B cell (primary cell): Measurements from ENCODE around the gene TUSC7. TPM values are rescaled to one million over a fixed set of nuclear protein-coding genes. Genes with fewer than 3 reads are reported as not detected.

ENCODE experiments used
- ATAC-seq: fragments of 200-7000 bp; cut with Tn5 transposase; one replicate; pipeline ENCODE4 v1.10.0; 2021; ENCODE audit warnings: low read depth, mild to moderate bottlenecking, moderate number of reproducible peaks, moderate library complexity
- CTCF ChIA-PET: fragments of 350-600 bp; sonication (Branson Sonifier 250); formaldehyde crosslinking; loops from one replicate; lab custom pipeline; 2021; ENCODE audit warnings: antibody characterized with exemption, inconsistent platforms; lab: Charles Lee
- POLR2A ChIA-PET: fragments of 350-600 bp; sonication (Branson Sonifier 250); formaldehyde crosslinking; loops from one replicate; lab custom pipeline; 2021; ENCODE audit warnings: antibody characterized with exemption; lab: Charles Lee
- DNase-seq: peaks from one replicate; pipeline ENCODE4 v3.0.0; 2013
- H2AFZ ChIP-seq: 2 replicates; pipeline ENCODE4 v1.6.1; 2012; ENCODE audit warnings: mild to moderate bottlenecking, low read depth, low read length; ENCODE audit not compliant: insufficient read depth, poor library complexity, severe bottlenecking
- H3K27ac ChIP-seq, 2 donors: 1 replicate in 1 of 2; 2 replicates in 1 of 2; pipeline ENCODE4 v1.5.1; 2012 to 2013; ENCODE audit warnings: low read length in 2 of 2, mild to moderate bottlenecking in 2 of 2, moderate library complexity in 1 of 2
- H3K27me3 ChIP-seq, 4 experiments: fragments of 200-600 bp in 1 of 4; sonication (generic) in 1 of 4; replicated peaks in 1 of 4; 1 replicate in 2 of 4; 2 replicates in 2 of 4; pipeline versions ENCODE4 v1.6.1 to v1.7.0; 2013 to 2016; ENCODE audit warnings: low read length in 3 of 4, mild to moderate bottlenecking in 2 of 4, mixed read lengths in 1 of 4, moderate library complexity in 1 of 4; ENCODE audit not compliant: insufficient read depth in 4 of 4, control insufficient read depth in 3 of 4; ENCODE audit errors: control extremely low read depth in 1 of 4
- H3K36me3 ChIP-seq, 2 experiments: replicated peaks in 1 of 2; 1 replicate in 1 of 2; 2 replicates in 1 of 2; pipeline versions ENCODE4 v1.6.1 to v1.7.1; 2013; ENCODE audit warnings: low read length in 1 of 2; ENCODE audit not compliant: insufficient read depth in 2 of 2, control insufficient read depth in 1 of 2; ENCODE audit errors: control extremely low read depth in 1 of 2, extremely low read depth in 1 of 2
- H3K4me1 ChIP-seq, 2 donors: fragments of 200-600 bp in 1 of 2; sonication (generic) in 1 of 2; 1 replicate in 1 of 2; 2 replicates in 1 of 2; pipeline versions ENCODE4 v1.5.1 to v1.6.1; 2013 to 2017; ENCODE audit warnings: low read length in 2 of 2; ENCODE audit not compliant: control insufficient read depth in 2 of 2, insufficient read depth in 2 of 2
- H3K4me2 ChIP-seq: replicated peaks from 2 replicates; pipeline ENCODE3; 2012; ENCODE audit warnings: mild to moderate bottlenecking, low read depth, low read length; ENCODE audit not compliant: poor library complexity, severe bottlenecking
- H3K4me3 ChIP-seq, 5 experiments: fragments of 200-600 bp in 1 of 5; sonication (generic) in 1 of 5; 1 replicate in 3 of 5; 2 replicates in 2 of 5; pipeline versions ENCODE4 v1.5.1 to v1.7.0; 2011 to 2016; ENCODE audit warnings: low read length in 4 of 5, mild to moderate bottlenecking in 4 of 5, low read depth in 2 of 5, control low read depth in 1 of 5, moderate library complexity in 1 of 5; ENCODE audit not compliant: insufficient read depth in 1 of 5; ENCODE audit errors: control extremely low read depth in 1 of 5, extremely low read depth in 1 of 5
- H3K79me2 ChIP-seq: fragments of 200-600 bp; sonication (generic); one replicate; pipeline ENCODE4 v1.6.0; 2016; ENCODE audit warnings: low read length; ENCODE audit not compliant: control insufficient read depth, insufficient read depth
- H3K9ac ChIP-seq: fragments of 200-600 bp; sonication (generic); 2 replicates; pipeline ENCODE4 v1.6.1; 2017; ENCODE audit warnings: mild to moderate bottlenecking, low read length, moderate library complexity
- H3K9me3 ChIP-seq, 3 donors: one replicate each; pipeline versions ENCODE4 v1.6.1 to v1.7.1; 2013; ENCODE audit warnings: low read length in 2 of 3; ENCODE audit not compliant: control insufficient read depth in 2 of 3, insufficient read depth in 1 of 3; ENCODE audit errors: control extremely low read depth in 1 of 3
- H4K20me1 ChIP-seq: 2 replicates; pipeline ENCODE4 v1.6.0; 2012; ENCODE audit warnings: mild to moderate bottlenecking, low read length; ENCODE audit not compliant: insufficient read depth, control insufficient read depth, poor library complexity, severe bottlenecking
- H3K27ac Mint-ChIP-seq: one replicate; pipeline ENCODE4 v1.8.0; 2021; ENCODE audit warnings: mixed read lengths
- H3K27me3 Mint-ChIP-seq: one replicate; pipeline ENCODE4 v1.8.0; 2021; ENCODE audit warnings: mixed read lengths
- H3K4me1 Mint-ChIP-seq: one replicate; pipeline ENCODE4 v1.8.0; 2021; ENCODE audit warnings: mixed read lengths
- H3K4me3 Mint-ChIP-seq: one replicate; pipeline ENCODE4 v1.8.0; 2021; ENCODE audit warnings: mixed read lengths
- H3K9me3 Mint-ChIP-seq: one replicate; pipeline ENCODE4 v1.8.0; 2022; ENCODE audit warnings: mixed read lengths; ENCODE audit not compliant: insufficient read depth
- EZH2 ChIP-seq: IDR thresholded peaks from 2 replicates; pipeline ENCODE4 v1.6.1; 2012; ENCODE audit warnings: borderline replicate concordance, low read depth, mild to moderate bottlenecking, moderate library complexity, low read length; ENCODE audit not compliant: insufficient read depth, poor library complexity, severe bottlenecking
- whole genome bisulfite sequencing: methylation state at CpG from one replicate; pipeline ENCODE4 v1.1.5; 2013; ENCODE audit warnings: missing lambda C conversion rate; ENCODE audit not compliant: insufficient coverage; 5-methylcytosine and 5-hydroxymethylcytosine counted together
- intact Hi-C: fragments of 100-400 bp; cut with micrococcal nuclease; formaldehyde crosslinking; loops from one replicate; pipeline ENCODE4 v1.10.0; 2022
- polyA plus RNA-seq: library from polyadenylated mRNA; depleted of rRNA; stranded (reverse); fragments of >200 nt; gene quantifications from 2 replicates; pipeline ENCODE4 v1.2.3, GENCODE V29; 2012
- total RNA-seq, 2 donors: library from RNA; stranded (reverse); fragments of 120-200 nt in 1 of 2; gene quantifications; 1 replicate in 1 of 2; 2 replicates in 1 of 2; pipeline versions ENCODE4 v1.2.3 to v1.2.4, GENCODE V29; 2013 to 2022
- TF ChIP-seq, protein P1 (sequence below): fragments of 200-600 bp; IDR thresholded peaks from one replicate; pipeline ENCODE4 v1.8.0; 2022; ENCODE audit warnings: antibody characterized with exemption, mild to moderate bottlenecking

Gene TUSC7
- total and polyA plus RNA-seq, 2 donors (not counting 1 experiment from before 2014, with no cell fraction given), result not detected

DNA sequence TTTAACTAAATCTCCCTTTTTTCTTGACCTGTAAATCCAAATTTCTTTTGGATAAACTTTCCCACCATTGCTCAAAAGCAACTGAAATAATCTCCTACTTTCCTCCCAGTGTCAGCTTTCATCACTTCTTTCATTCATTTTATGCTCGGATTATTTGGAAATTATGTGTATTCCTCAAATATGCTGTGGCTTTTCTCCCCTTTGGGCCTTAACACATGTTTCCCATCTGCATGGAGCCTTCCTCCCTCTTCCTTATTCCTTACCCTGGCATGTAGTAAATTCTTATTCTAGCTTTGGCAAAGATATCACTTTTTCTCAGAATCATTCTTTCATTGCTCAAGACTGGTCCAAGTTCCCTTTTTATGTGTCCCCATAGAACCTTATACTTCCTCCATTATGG lies 41.8 kb upstream of the TUSC7 start:
- Histone ChIP-seq H3K4me1 (no peaks in the 10 kb centered on the region), H3K9me3 (no peaks in the 10 kb centered on the region), H2AFZ (no peak overlapping the region), H3K9ac (no peak overlapping the region), H4K20me1 (no peaks in the 10 kb centered on the region), H3K4me2 (no peak overlapping the region), H3K79me2 (no peaks in the 10 kb centered on the region), H3K36me3 (no peaks in the 10 kb centered on the region), H3K27ac (no peak overlapping the region), H3K27me3 (no peaks in the 10 kb centered on the region), H3K4me3 (no peak overlapping the region)
- intact Hi-C loops, result no loop called here
- H3K27ac Mint-ChIP-seq, result no peak overlapping the region
- H3K4me3 Mint-ChIP-seq, result no peak overlapping the region
- ChIA-PET POLR2A (no interaction called here), CTCF (no interaction called here)
- DNase-seq (no peak), ATAC-seq (no peak)
- no peaks in the 10 kb centered on the region for H3K27me3 Mint-ChIP-seq
- H3K9me3 Mint-ChIP-seq, result peaks cover 2% of the 10 kb centered on the region
- TF ChIP-seq EZH2, result no peak
- TF ChIP-seq, protein P1, sequence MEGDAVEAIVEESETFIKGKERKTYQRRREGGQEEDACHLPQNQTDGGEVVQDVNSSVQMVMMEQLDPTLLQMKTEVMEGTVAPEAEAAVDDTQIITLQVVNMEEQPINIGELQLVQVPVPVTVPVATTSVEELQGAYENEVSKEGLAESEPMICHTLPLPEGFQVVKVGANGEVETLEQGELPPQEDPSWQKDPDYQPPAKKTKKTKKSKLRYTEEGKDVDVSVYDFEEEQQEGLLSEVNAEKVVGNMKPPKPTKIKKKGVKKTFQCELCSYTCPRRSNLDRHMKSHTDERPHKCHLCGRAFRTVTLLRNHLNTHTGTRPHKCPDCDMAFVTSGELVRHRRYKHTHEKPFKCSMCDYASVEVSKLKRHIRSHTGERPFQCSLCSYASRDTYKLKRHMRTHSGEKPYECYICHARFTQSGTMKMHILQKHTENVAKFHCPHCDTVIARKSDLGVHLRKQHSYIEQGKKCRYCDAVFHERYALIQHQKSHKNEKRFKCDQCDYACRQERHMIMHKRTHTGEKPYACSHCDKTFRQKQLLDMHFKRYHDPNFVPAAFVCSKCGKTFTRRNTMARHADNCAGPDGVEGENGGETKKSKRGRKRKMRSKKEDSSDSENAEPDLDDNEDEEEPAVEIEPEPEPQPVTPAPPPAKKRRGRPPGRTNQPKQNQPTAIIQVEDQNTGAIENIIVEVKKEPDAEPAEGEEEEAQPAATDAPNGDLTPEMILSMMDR, result no peak
- H3K4me1 Mint-ChIP-seq, result no peaks in the 10 kb centered on the region
- WGBS, result no CpG with 5 or more reads among the region's 1 CpG

DNA sequence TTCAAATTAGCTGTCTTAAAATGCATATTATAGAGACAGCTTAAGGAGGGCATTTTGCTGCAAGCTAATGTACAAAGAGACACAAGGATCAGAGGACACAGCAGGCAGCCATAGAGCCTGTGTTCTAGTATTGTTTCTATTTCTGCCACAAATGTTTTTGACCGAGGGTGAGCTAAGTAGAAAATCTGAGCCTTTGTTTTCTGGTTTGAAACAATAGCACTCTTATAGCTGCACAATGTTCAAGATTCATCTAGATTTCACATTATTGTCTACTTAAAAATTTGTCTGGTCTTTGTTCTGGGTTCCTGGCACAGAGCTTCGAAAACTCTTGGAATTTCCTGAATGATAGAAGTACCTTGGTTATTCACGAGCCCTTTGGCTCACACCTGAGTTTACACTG lies 40.0 kb upstream of the TUSC7 start:
- Histone ChIP-seq H4K20me1 (no peaks in the 10 kb centered on the region), H3K9ac (no peak overlapping the region), H3K9me3 (no peaks in the 10 kb centered on the region), H3K36me3 (no peaks in the 10 kb centered on the region), H3K4me2 (no peak overlapping the region), H3K79me2 (no peaks in the 10 kb centered on the region), H3K27me3 (no peaks in the 10 kb centered on the region), H3K27ac (no peak overlapping the region), H2AFZ (no peak overlapping the region), H3K4me3 (no peak overlapping the region), H3K4me1 (no peaks in the 10 kb centered on the region)
- no peaks in the 10 kb centered on the region for H3K4me1 Mint-ChIP-seq
- no peak overlapping the region for H3K27ac Mint-ChIP-seq
- H3K27me3 Mint-ChIP-seq, result no peaks in the 10 kb centered on the region
- TF ChIP-seq, protein P1, result no peak
- no peak for TF ChIP-seq EZH2
- H3K4me3 Mint-ChIP-seq, result no peak overlapping the region
- WGBS, result 56% methylated on average over 2 of the region's 3 CpGs
- POLR2A ChIA-PET, result no interaction called here
- H3K9me3 Mint-ChIP-seq, result peaks cover 2% of the 10 kb centered on the region
- DNase-seq, result no peak
- CTCF ChIA-PET, result no interaction called here
- intact Hi-C loops, result no loop called here
- no peak for ATAC-seq
